Skeletal muscle cell (primary cell): Measurements from ENCODE around the gene POP7.
"Not testable (repeated sequence)": the region's sequence is repeated elsewhere in the genome, so short reads cannot be mapped to it uniquely, and the experiment has no call there.

Experiments
- DNase-seq: peaks from one replicate; pipeline ENCODE4 v3.0.0-alpha.2; 2010; ENCODE audit warnings: low read depth
- H3K4me3 ChIP-seq: 2 replicates; pipeline ENCODE4 v1.5.1; 2011; ENCODE audit warnings: low read depth, mild to moderate bottlenecking, control low read depth, low read length, moderate library complexity

POP7 gene

DNA sequence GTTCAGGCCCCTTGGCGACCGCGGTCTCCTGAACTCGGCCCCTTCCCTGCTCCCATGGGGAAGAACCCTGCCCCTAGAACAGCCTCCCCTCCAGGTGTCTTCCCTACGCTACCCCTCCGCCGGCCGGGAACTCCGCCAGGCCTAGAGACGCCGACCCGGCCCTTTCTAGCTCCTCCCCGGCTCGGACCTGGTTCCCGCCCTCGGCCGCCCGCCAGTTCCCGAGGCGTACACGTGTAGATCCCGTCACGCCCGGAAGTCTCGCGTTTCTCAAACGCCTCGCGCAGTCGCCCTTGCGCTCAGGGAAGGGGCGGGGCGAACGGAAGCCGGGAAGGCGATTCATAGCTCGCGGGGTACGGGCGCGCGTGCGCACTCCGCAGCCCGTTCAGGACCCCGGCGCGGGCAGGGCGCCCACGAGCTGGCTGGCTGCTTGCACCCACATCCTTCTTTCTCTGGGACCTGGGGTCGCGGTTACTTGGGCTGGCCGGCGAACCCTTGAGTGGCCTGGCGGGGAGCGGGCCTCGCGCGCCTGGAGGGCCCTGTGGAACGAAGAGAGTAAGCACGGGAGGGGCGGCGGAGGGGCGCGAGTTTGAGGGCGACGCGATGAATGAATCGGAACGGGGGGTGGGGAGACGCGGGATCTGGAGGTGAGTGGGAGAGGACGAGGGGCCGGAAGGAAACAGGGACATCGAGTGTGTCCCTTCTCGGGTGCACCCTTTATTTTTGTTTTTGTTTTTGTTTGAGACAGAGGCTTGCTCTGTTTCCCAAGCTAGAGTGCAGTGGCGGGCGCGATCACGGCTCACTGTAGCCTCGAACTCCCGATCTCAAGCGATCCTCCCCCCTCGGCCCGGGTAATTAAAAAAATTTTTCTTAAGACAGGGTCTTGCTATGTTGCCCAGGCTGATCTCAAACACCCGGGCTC is at the start of gene POP7:
Gene POP7 (plus strand): TSS at position 369 of the 919 bp plus-strand sequence. CDS start 710 bp downstream, outside the sequence.
- peak; percentile 94 for DNase-seq
- peak within 1 kb of the TSS; percentile 84 for H3K4me3 ChIP-seq

- H3K4me3 ChIP-seq, DNase-seq: not testable (repeated sequence)
These were observed 43.6 kb upstream of the POP7 start for GRCh38 chr7:100662194-100662776.

DNA sequence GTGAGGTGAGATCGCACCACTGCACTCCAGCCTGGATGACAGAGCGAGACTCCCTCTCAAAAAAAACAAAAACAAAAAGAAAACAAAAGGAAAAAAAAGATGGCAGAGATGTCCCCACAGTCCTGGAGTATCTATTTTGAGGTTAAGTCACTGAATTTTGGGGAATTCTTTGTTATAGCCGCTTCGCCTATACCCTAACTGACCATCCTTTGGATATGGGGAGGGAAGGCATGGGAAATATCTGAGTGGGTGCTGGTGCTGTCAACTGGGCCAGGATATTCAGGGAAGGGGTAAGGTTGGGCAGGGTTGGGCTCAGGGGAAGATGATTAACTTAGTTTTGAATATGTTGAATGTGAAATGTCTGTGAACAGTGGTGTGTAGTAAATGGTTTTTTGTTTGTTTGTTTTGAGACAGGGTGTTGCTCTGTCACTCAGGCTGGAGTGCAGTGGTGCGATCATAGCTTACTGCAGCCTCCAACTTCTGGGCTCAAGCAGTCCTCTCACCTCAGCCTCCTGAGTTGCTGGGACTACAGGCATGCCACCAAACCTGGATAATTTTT is 40.7 kb upstream of the POP7 start:
- DNase-seq, result no peak
- no peak overlapping the region for H3K4me3 ChIP-seq

DNA sequence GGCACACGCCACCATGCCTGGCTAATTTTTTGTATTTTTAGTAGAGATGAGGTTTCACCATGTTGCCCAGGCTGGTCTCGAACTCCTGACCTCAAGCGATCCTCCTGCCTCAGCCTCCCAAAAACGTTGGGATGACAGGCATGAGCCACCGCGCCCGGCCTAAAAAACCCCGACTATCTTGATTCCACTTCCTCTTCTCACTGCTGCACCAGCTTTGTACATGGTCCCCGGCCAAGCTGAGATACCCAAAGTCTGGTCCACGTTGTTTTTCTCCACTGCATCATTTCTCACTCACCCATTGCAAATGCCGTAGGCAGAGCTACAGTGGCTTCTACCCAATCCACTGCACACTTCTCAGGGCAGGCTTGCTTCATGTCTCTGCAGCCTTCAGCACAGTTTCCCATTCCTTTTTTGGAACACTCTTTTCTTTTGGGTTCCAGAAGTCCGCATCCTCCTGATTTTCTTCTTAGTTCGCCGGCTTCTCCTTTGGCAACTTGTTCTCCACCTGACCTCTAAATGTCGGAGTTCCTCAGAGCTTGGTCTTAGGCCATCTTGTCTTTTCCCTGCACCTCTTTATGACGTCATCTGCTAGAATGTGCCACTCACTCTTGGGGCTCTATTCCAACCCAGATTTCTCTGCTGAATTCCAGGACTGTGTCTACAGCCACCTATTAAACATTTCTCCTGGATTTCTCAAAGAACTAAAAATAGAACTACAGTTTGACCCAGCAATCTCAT is 38.4 kb upstream of the POP7 start:
- DNase-seq, result no peak
- H3K4me3 ChIP-seq, result no peak overlapping the region

DNA sequence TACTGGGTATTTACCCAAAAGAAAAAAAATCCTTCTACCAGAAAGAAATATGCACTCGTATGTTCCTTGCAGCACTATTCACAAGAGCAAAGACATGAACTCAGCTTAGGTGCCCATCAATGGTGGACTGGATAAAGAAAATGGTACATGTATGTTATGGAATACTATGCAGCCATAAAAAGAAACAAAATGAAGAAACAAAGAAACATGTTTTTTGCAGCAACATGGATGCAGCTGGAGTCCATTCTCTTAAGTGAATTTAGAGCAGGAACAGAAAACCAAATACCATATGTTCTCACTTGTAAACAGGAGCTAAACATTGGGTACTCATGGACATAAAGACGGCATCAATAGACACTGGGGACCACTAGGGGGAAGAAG is 37.9 kb upstream of the POP7 start:
- H3K4me3 ChIP-seq, result no peak overlapping the region
- DNase-seq, result no peak

DNA sequence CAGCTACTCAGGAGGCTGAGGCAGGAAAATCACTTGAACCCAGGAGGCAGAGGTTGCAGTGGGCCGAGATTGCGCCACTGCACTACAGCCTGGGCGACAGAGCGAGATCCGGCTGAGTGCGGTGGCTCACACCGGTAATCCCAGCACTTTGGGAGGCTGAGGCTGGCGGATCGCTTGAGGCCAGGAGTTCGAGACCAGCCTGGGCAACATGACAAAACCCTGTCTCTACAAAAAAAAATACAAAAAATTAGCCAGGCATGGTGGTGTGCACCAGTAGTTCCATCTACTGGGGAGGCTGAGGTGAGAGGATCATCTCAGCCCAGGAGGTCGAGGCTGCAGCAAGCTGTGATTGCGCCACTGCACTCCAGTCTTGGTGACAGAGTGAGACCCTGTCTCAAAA is 36.8 kb upstream of the POP7 start:
- not testable (repeated sequence) for DNase-seq

DNA sequence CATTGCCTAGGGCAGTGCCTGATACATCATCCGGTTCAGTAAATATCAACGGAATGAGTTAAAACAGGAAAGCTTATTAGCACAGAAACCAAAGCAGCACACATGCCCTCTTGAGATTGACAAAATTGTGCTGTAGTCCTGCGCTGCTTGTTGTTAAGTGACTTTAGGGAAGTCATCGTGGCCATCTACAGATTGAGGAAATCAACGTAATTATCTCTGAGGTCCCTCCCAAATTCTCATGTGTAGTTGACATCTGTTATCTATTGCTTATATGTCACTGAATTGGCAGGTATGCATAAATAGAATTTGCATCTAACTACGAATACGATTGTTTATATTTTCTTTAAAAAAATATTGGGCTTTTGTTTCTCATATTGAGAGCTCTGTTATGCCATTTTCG is 35.8 kb upstream of the POP7 start:
- H3K4me3 ChIP-seq, result no peak overlapping the region
- DNase-seq, result no peak

More for the DNA sequence above, 36.8 kb upstream of the POP7 start:
- not testable (repeated sequence) for H3K4me3 ChIP-seq

GRCh38 chr7:100671353-100672327 is 34.3 kb upstream of the POP7 start:
- no peak overlapping the region for H3K4me3 ChIP-seq
- DNase-seq, result no peak

- peak within 1 kb of the TSS; percentile 97 for H3K4me3 ChIP-seq
- peak; percentile 98 for DNase-seq
These were observed 32.5 kb upstream of the POP7 start, which contains the start of gene GNB2 for GRCh38 chr7:100673302-100673941. Gene GNB2, plus strand, starts transcription at chr7:100673740. Its CDS starts 2,526 bp downstream, at chr7:100676266.

GRCh38 chr7:100673942-100674410 is 31.9 kb upstream of the POP7 start:
- no peak for DNase-seq
- H3K4me3 ChIP-seq, result peak overlapping the region; percentile 97

DNA sequence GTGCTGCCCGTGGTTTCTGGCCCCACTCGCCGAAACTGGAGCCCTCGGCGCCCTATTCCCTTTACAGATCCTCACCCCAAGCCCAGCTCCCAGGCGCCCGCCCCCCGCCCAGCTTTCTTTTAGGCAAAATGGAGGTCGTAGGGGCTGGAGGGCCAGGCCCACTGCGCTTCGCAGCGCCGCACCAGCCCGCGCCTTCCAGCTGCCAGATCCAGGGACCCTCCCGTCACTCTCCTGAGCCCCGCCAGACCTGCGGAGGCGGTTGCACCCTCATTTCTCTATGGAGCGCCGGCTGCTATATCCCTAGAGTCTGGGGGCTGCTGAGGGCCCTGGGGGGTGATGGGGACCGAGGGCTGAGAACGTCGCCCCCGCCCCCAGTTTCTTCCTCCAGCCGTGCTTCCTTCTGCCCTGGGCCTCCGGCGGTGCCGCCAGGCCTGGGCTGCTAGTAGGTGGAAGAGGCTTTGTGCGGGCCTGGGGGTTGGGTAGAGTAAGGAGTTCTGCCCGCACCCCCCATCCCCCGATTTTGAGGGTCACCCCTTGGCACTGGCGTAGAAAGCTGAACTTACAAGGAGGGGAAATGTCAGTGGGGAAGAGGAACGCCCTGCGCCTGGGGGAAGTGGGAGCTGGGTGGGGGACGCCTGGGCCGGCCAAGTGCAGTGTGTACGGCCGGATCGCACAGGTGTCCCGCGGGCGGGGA is 31.4 kb upstream of the POP7 start:
- H3K4me3 ChIP-seq, result peak overlapping the region; percentile 97
- no peak for DNase-seq

DNA sequence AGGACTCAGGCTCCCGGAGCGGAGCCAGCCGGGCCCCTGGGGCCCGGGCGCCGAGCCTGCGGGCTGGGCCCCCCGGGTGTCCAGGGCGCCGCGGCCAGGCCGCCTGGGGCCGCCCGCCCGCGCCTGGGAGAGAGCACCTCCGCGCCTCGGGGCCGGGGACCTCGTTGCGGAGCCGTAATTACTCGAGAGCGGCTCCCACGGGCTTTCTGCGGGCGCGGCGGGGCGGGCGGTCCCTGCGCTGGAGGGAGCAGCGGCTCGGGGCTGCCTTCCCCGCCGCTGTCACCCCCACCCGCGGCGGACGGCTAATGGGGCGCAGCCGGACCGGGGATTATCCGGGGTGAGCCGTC is 30.8 kb upstream of the POP7 start:
- no peak for DNase-seq
- H3K4me3 ChIP-seq, result peak overlapping the region; percentile 97

GRCh38 chr7:100675581-100676350 is 30.2 kb upstream of the POP7 start:
- DNase-seq, result peak; percentile 30
- H3K4me3 ChIP-seq, result peak overlapping the region; percentile 97

GRCh38 chr7:100676501-100677306 is 29.2 kb upstream of the POP7 start:
- DNase-seq, result no peak
- H3K4me3 ChIP-seq, result peak overlapping the region; percentile 97

GRCh38 chr7:100677308-100678267 is 28.3 kb upstream of the POP7 start:
- no peak for DNase-seq

More at GRCh38 chr7:100677308-100678267, 28.3 kb upstream of the POP7 start:
- H3K4me3 ChIP-seq, result no peak overlapping the region
